ENCODE results near the gene STEAP1B. TPM values are rescaled to one million over a fixed set of nuclear protein-coding genes. Genes with fewer than 3 reads are reported as not detected.
"Not testable (repeated sequence)": the region's sequence is repeated elsewhere in the genome, so short reads cannot be mapped to it uniquely, and the experiment has no call there.

The STEAP1B gene
- total RNA-seq (0.36 TPM in 1 of 2 replicates, not detected in the other), polyA plus RNA-seq (0.16 and 0.35 TPM in 2 replicates)

GRCh38 chr7:22499888-22500689, at the start of gene STEAP1B:
Gene STEAP1B, minus strand, starts transcription at chr7:22500188. Its CDS starts 5,333 bp downstream, at chr7:22494855.
- not testable (repeated sequence) for H3K4me3 ChIP-seq; H3K36me3 ChIP-seq (replicated peaks; ENCODE audit: insufficient read depth, low read depth); H3K9me3 ChIP-seq (ENCODE audit: low read depth); H3K79me2 ChIP-seq; H3K9me2 ChIP-seq (replicated peaks; ENCODE audit: insufficient read depth); H3K4me1 ChIP-seq (ENCODE audit: insufficient read depth); H3K27me3 ChIP-seq; H3K27ac ChIP-seq; H4K20me1 ChIP-seq (ENCODE audit: insufficient read depth, poor library complexity, severe bottlenecking)
- 15% methylated on average over 48 of the region's 55 CpGs for WGBS (ENCODE audit: low lambda C conversion rate, missing lambda C conversion rate)
- peak; percentile 71 for TF ChIP-seq CTCF (IDR thresholded peaks at IDR 0.05; ENCODE audit: poor library complexity)
- Histone ChIP-seq H3K4me2 (peak within 1 kb of the TSS; percentile 71), H2AFZ (peak within 1 kb of the TSS; percentile 1)
- peak; percentile 90 for DNase-seq (ENCODE audit: low spot score)

GRCh38 chr7:22549051-22549450, 49.1 kb upstream of the STEAP1B start:
- H3K9me2 ChIP-seq (replicated peaks; ENCODE audit: insufficient read depth) = no peaks in the 10 kb centered on the region
- TF ChIP-seq EZH2phosphoT487 (IDR thresholded peaks at IDR 0.05; ENCODE audit: low read depth, severe bottlenecking, unreplicated experiment) = no peak
- TF ChIP-seq CTCF (IDR thresholded peaks at IDR 0.05; ENCODE audit: poor library complexity) = no peak
- no peak for TF ChIP-seq EZH2 (IDR thresholded peaks at IDR 0.05; ENCODE audit: borderline replicate concordance)
- no peaks in the 10 kb centered on the region for H3K9me3 ChIP-seq (ENCODE audit: low read depth)
- H3K79me2 ChIP-seq = no peaks in the 10 kb centered on the region
- peaks cover 4% of the 10 kb centered on the region for H3K4me1 ChIP-seq (ENCODE audit: insufficient read depth)
- 64% methylated on average over 5 of the region's 5 CpGs for WGBS (ENCODE audit: low lambda C conversion rate, missing lambda C conversion rate)
- peaks cover 33% of the 10 kb centered on the region for H3K27me3 ChIP-seq
- no peak overlapping the region for H3K27ac ChIP-seq
- no peaks in the 10 kb centered on the region for H4K20me1 ChIP-seq (ENCODE audit: insufficient read depth, poor library complexity, severe bottlenecking)
- no peaks in the 10 kb centered on the region for H3K36me3 ChIP-seq (replicated peaks; ENCODE audit: insufficient read depth, low read depth)
- H3K4me3 ChIP-seq = no peak overlapping the region
- H2AFZ ChIP-seq = no peak overlapping the region
- peak overlapping the region; percentile 96 for H3K4me2 ChIP-seq
- DNase-seq (ENCODE audit: low spot score) = no peak

GRCh38 chr7:22548313-22548712, 48.3 kb upstream of the STEAP1B start:
- 82% methylated on average over 1 of the region's 1 CpG for WGBS (ENCODE audit: low lambda C conversion rate, missing lambda C conversion rate)
- Histone ChIP-seq H3K27me3 (peaks cover 33% of the 10 kb centered on the region), H3K4me2 (no peak overlapping the region), H3K36me3 (replicated peaks; ENCODE audit: insufficient read depth, low read depth) (no peaks in the 10 kb centered on the region), H3K4me3 (no peak overlapping the region), H4K20me1 (ENCODE audit: insufficient read depth, poor library complexity, severe bottlenecking) (no peaks in the 10 kb centered on the region), H3K4me1 (ENCODE audit: insufficient read depth) (peaks cover 4% of the 10 kb centered on the region), H3K27ac (no peak overlapping the region), H3K79me2 (no peaks in the 10 kb centered on the region), H2AFZ (no peak overlapping the region), H3K9me3 (ENCODE audit: low read depth) (no peaks in the 10 kb centered on the region), H3K9me2 (replicated peaks; ENCODE audit: insufficient read depth) (no peaks in the 10 kb centered on the region)
- TF ChIP-seq CTCF (IDR thresholded peaks at IDR 0.05; ENCODE audit: poor library complexity) (no peak), EZH2phosphoT487 (IDR thresholded peaks at IDR 0.05; ENCODE audit: low read depth, severe bottlenecking, unreplicated experiment) (no peak), EZH2 (IDR thresholded peaks at IDR 0.05; ENCODE audit: borderline replicate concordance) (no peak)
- no peak for DNase-seq (ENCODE audit: low spot score)

Measured in hepatocyte (in vitro differentiated cells).